Smooth muscle cell (in vitro differentiated cells): ENCODE measurements around the gene PRMT1. TPM values are rescaled to one million over a fixed set of nuclear protein-coding genes. Genes with fewer than 3 reads are reported as not detected.

Source experiments
- DNase-seq: peaks from one replicate; lab custom pipeline; 2025; ENCODE audit not compliant: unreplicated experiment; lab: John Stamatoyannopoulos, UW
- H2AFZ ChIP-seq: fragments of 200-600 bp; sonication (generic); 2 replicates; pipeline ENCODE4 v1.6.0; 2016; ENCODE audit warnings: antibody characterized with exemption, low read depth, mild to moderate bottlenecking
- H3F3A ChIP-seq: fragments of 200-600 bp; sonication (generic); 2 replicates; pipeline ENCODE4 v1.6.0; 2017; ENCODE audit warnings: antibody characterized with exemption, low read depth
- H3K27ac ChIP-seq: fragments of 200-600 bp; sonication (generic); 2 replicates; pipeline ENCODE4 v1.5.1; 2016; ENCODE audit warnings: low read depth, mild to moderate bottlenecking
- H3K27me3 ChIP-seq: fragments of 200-600 bp; sonication (generic); 2 replicates; pipeline ENCODE4 v1.6.1; 2016; ENCODE audit warnings: low read depth, mild to moderate bottlenecking
- H3K36me3 ChIP-seq: fragments of 200-600 bp; sonication (generic); 2 replicates; pipeline ENCODE4 v1.5.1; 2016; ENCODE audit warnings: low read depth
- H3K4me1 ChIP-seq: fragments of 200-600 bp; sonication (generic); 2 replicates; pipeline ENCODE4 v1.5.1; 2016; ENCODE audit warnings: low read depth
- H3K4me2 ChIP-seq: fragments of 200-600 bp; sonication (generic); 2 replicates; pipeline ENCODE4 v1.6.0; 2016; ENCODE audit warnings: mild to moderate bottlenecking
- H3K4me3 ChIP-seq: fragments of 200-600 bp; sonication (generic); 2 replicates; pipeline ENCODE4 v1.5.1; 2016; ENCODE audit warnings: mild to moderate bottlenecking
- H3K79me2 ChIP-seq: fragments of 200-600 bp; sonication (generic); 2 replicates; pipeline ENCODE4 v1.6.0; 2016; ENCODE audit warnings: low read depth, mild to moderate bottlenecking
- H3K9ac ChIP-seq: fragments of 200-600 bp; sonication (generic); 2 replicates; pipeline ENCODE4 v1.6.0; 2016; ENCODE audit warnings: low read depth
- H3K9me3 ChIP-seq: fragments of 200-600 bp; sonication (generic); replicated peaks from 2 replicates; pipeline ENCODE4 v1.5.1; 2016; ENCODE audit warnings: low read depth
- H4K20me1 ChIP-seq: fragments of 200-600 bp; sonication (generic); 2 replicates; pipeline ENCODE4 v1.6.0; 2016; ENCODE audit warnings: low read depth
- CTCF ChIP-seq: fragments of 200-600 bp; sonication (generic); IDR thresholded peaks from 2 replicates; pipeline ENCODE4 v1.5.1; 2017; ENCODE audit warnings: borderline replicate concordance, mild to moderate bottlenecking, antibody characterized with exemption; ENCODE audit not compliant: insufficient read depth, poor library complexity, severe bottlenecking
- WGBS: methylation state at CpG from one replicate; pipeline ENCODE4 v1.1.7; 2016; ENCODE audit warnings: low lambda C conversion rate; 5-methylcytosine and 5-hydroxymethylcytosine counted together
- polyA plus RNA-seq: library from polyadenylated mRNA; unstranded; fragments of >200 nt; fragmentation: Nextera tagmentation; extraction: Ambion mirVana; gene quantifications from 2 replicates; pipeline ENCODE4 v1.2.1, GENCODE V29; 2016
- total RNA-seq: library from RNA; depleted of rRNA; stranded (reverse); fragments of >200 nt; gene quantifications from 2 replicates; pipeline ENCODE4 v1.2.3, GENCODE V29; 2014

Gene PRMT1
- total and polyA plus RNA-seq, 2 experiments from 2014 or later = 147 to 175 TPM

GRCh38 chr19:49685845-49686332 is 8.8 kb downstream of the PRMT1 start:
- H3K9ac ChIP-seq = no peak overlapping the region
- H3K79me2 ChIP-seq = peaks cover 17% of the 10 kb centered on the region
- H3K4me2 ChIP-seq = no peak overlapping the region
- no peak overlapping the region for H3K27ac ChIP-seq
- 98% methylated on average over 23 of the region's 23 CpGs for WGBS
- H3K4me1 ChIP-seq = no peaks in the 10 kb centered on the region
- no peaks in the 10 kb centered on the region for H3K27me3 ChIP-seq
- H3K36me3 ChIP-seq = no peaks in the 10 kb centered on the region
- H3K9me3 ChIP-seq = no peaks in the 10 kb centered on the region
- no peak for DNase-seq
- no peak for TF ChIP-seq CTCF
- H4K20me1 ChIP-seq = peaks cover 48% of the 10 kb centered on the region
- no peak overlapping the region for H3K4me3 ChIP-seq
- H3F3A ChIP-seq = no peaks in the 10 kb centered on the region
- H2AFZ ChIP-seq = no peak overlapping the region

GRCh38 chr19:49686503-49687088 is 9.5 kb downstream of the PRMT1 start:
- Histone ChIP-seq H3K36me3 (no peaks in the 10 kb centered on the region), H3K27ac (no peak overlapping the region), H3K27me3 (no peaks in the 10 kb centered on the region), H3K79me2 (peaks cover 10% of the 10 kb centered on the region), H2AFZ (no peak overlapping the region), H3K9ac (no peak overlapping the region), H3F3A (no peaks in the 10 kb centered on the region), H3K4me3 (no peak overlapping the region), H3K9me3 (no peaks in the 10 kb centered on the region), H3K4me1 (no peaks in the 10 kb centered on the region), H3K4me2 (no peak overlapping the region), H4K20me1 (peaks cover 41% of the 10 kb centered on the region)
- no peak for TF ChIP-seq CTCF
- no peak for DNase-seq
- 93% methylated on average over 3 of the region's 27 CpGs for WGBS

DNA sequence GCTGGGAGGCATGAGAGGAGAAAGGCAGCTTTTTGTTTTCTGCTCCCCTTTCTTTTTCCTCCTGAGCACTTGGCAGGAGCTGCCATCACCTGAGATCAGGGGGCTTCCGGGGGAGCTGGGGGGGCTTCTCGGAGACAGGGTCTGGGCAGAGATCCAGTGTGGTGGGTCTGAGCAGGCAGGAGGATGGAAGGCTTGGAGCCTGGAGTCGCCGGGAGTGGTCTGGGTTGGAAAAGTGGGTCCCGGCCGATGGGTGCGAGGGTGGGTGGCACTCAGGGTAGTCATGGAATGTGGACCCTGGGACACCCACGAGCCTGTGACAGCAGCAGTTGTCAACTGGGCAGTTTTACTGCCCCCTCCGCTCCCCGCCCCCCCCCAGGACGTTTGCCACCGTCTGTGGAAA is 10.1 kb downstream of the PRMT1 start:
- H3K79me2 ChIP-seq = peaks cover 6% of the 10 kb centered on the region
- DNase-seq = no peak
- H3F3A ChIP-seq = no peaks in the 10 kb centered on the region
- no peaks in the 10 kb centered on the region for H3K36me3 ChIP-seq
- no peaks in the 10 kb centered on the region for H3K27me3 ChIP-seq
- no peak overlapping the region for H3K9ac ChIP-seq
- peaks cover 36% of the 10 kb centered on the region for H4K20me1 ChIP-seq
- H3K27ac ChIP-seq = no peak overlapping the region
- H2AFZ ChIP-seq = no peak overlapping the region
- no peak for TF ChIP-seq CTCF
- no peaks in the 10 kb centered on the region for H3K9me3 ChIP-seq
- WGBS = 91% methylated on average over 12 of the region's 12 CpGs
- H3K4me3 ChIP-seq = no peak overlapping the region
- no peaks in the 10 kb centered on the region for H3K4me1 ChIP-seq
- no peak overlapping the region for H3K4me2 ChIP-seq

- Histone ChIP-seq H3K4me3 (no peak overlapping the region), H3F3A (no peaks in the 10 kb centered on the region), H4K20me1 (peaks cover 35% of the 10 kb centered on the region), H2AFZ (no peak overlapping the region), H3K27ac (no peak overlapping the region), H3K79me2 (peaks cover 6% of the 10 kb centered on the region), H3K27me3 (no peaks in the 10 kb centered on the region), H3K36me3 (no peaks in the 10 kb centered on the region), H3K9ac (no peak overlapping the region), H3K9me3 (no peaks in the 10 kb centered on the region), H3K4me2 (no peak overlapping the region), H3K4me1 (no peaks in the 10 kb centered on the region)
- 83% methylated on average over 19 of the region's 26 CpGs for WGBS
- DNase-seq = no peak
- TF ChIP-seq CTCF = no peak
These were observed 10.7 kb downstream of the PRMT1 start for GRCh38 chr19:49687566-49688316.
